GM23338 (cell line): ENCODE data around the gene LPP. TPM values are rescaled to one million over a fixed set of nuclear protein-coding genes. Genes with fewer than 3 reads are reported as not detected.

Source experiments
- ATAC-seq: fragments of 200-7000 bp; cut with Tn5 transposase; 3 replicates; pipeline ENCODE4 v1.9.1; 2020
- DNase-seq: peaks from one replicate; pipeline ENCODE4 v3.0.0-alpha.2; 2015; ENCODE audit warnings: low spot score
- H2AFZ ChIP-seq: fragments of 200-600 bp; sonication (generic); 2 replicates; pipeline ENCODE4 v1.8.0; 2016; ENCODE audit warnings: antibody characterized with exemption, mild to moderate bottlenecking, moderate library complexity
- H3F3A ChIP-seq: fragments of 200-600 bp; sonication (generic); replicated peaks from 2 replicates; pipeline ENCODE4 v1.8.0; 2017; ENCODE audit warnings: antibody characterized with exemption, mixed run types, low read depth
- H3K27ac ChIP-seq: fragments of 200-600 bp; sonication (generic); 2 replicates; pipeline ENCODE4 v1.6.1; 2016; ENCODE audit warnings: low read depth
- H3K27me3 ChIP-seq: fragments of 200-600 bp; sonication (generic); 2 replicates; pipeline ENCODE4 v1.8.0; 2016; ENCODE audit warnings: mild to moderate bottlenecking, mixed run types, moderate library complexity; ENCODE audit not compliant: insufficient read depth
- H3K36me3 ChIP-seq: fragments of 200-600 bp; sonication (generic); 2 replicates; pipeline ENCODE4 v1.8.0; 2016; ENCODE audit warnings: mild to moderate bottlenecking; ENCODE audit not compliant: insufficient read depth
- H3K4me1 ChIP-seq: fragments of 200-600 bp; sonication (generic); 2 replicates; pipeline ENCODE4 v1.8.0; 2016; ENCODE audit warnings: mild to moderate bottlenecking, moderate library complexity; ENCODE audit not compliant: insufficient read depth
- H3K4me2 ChIP-seq: fragments of 200-600 bp; sonication (generic); 2 replicates; pipeline ENCODE4 v1.7.1; 2017; ENCODE audit warnings: mixed run types
- H3K4me3 ChIP-seq: fragments of 200-600 bp; sonication (generic); 2 replicates; pipeline ENCODE4 v1.6.1; 2016; ENCODE audit warnings: mixed run types
- H3K79me2 ChIP-seq: fragments of 200-600 bp; sonication (generic); replicated peaks from 2 replicates; pipeline ENCODE4 v1.8.0; 2017; ENCODE audit warnings: mild to moderate bottlenecking; ENCODE audit not compliant: insufficient read depth
- H3K9me2 ChIP-seq: fragments of 200-600 bp; sonication (generic); 2 replicates; pipeline ENCODE4 v1.8.0; 2017; ENCODE audit not compliant: insufficient read depth
- H4K20me1 ChIP-seq: fragments of 200-600 bp; sonication (generic); replicated peaks from 2 replicates; pipeline ENCODE4 v1.8.0; 2017; ENCODE audit warnings: mild to moderate bottlenecking; ENCODE audit not compliant: insufficient read depth
- H3K27ac Mint-ChIP-seq: 2 replicates; pipeline ENCODE4 v1.8.0; 2020; ENCODE audit warnings: inconsistent platforms, mild to moderate bottlenecking, moderate library complexity, mixed read lengths
- H3K27me3 Mint-ChIP-seq: 3 replicates; pipeline ENCODE4 v1.8.0; 2022; ENCODE audit warnings: low read depth, mild to moderate bottlenecking, moderate library complexity, mixed read lengths, inconsistent platforms; ENCODE audit not compliant: insufficient read depth, poor library complexity
- H3K36me3 Mint-ChIP-seq: 3 replicates; pipeline ENCODE4 v1.8.0; 2021; ENCODE audit warnings: low read depth, mild to moderate bottlenecking, inconsistent platforms, moderate library complexity, mixed read lengths
- H3K4me1 Mint-ChIP-seq: 3 replicates; pipeline ENCODE4 v1.8.0; 2020; ENCODE audit warnings: mild to moderate bottlenecking, inconsistent platforms, mixed read lengths
- H3K4me3 Mint-ChIP-seq: 3 replicates; pipeline ENCODE4 v1.8.0; 2021; ENCODE audit warnings: moderate library complexity, mild to moderate bottlenecking, inconsistent platforms, mixed read lengths
- H3K9me3 Mint-ChIP-seq: 3 replicates; pipeline ENCODE4 v1.8.0; 2020; ENCODE audit warnings: moderate library complexity, mild to moderate bottlenecking, inconsistent platforms, mixed read lengths
- CREB1 ChIP-seq: fragments of 250-450 bp; sonication (Bioruptor Pico); IDR thresholded peaks from 2 replicates; pipeline ENCODE4 v1.5.0; 2020; ENCODE audit warnings: low read depth, mild to moderate bottlenecking, moderate library complexity
- EZH2phosphoT487 ChIP-seq: fragments of 200-600 bp; sonication (generic); IDR thresholded peaks from one replicate; pipeline ENCODE4 v1.8.1; 2018; ENCODE audit warnings: antibody characterized with exemption; ENCODE audit not compliant: unreplicated experiment
- JUNB ChIP-seq: IDR thresholded peaks from one replicate; pipeline ENCODE4 v1.6.1; 2016; ENCODE audit warnings: antibody characterized with exemption; ENCODE audit not compliant: unreplicated experiment
- NANOG ChIP-seq: IDR thresholded peaks from 2 replicates; pipeline ENCODE4 v1.6.1; 2016; ENCODE audit warnings: antibody characterized with exemption, borderline replicate concordance
- POLR2AphosphoS5 ChIP-seq: IDR thresholded peaks from 2 replicates; pipeline ENCODE4 v1.6.1; 2016; ENCODE audit warnings: antibody characterized with exemption, low read depth
- STAT1 ChIP-seq: IDR thresholded peaks from one replicate; pipeline ENCODE4 v1.6.1; 2016; ENCODE audit warnings: antibody characterized with exemption; ENCODE audit not compliant: unreplicated experiment
- ZNF114 ChIP-seq: fragments of 250-450 bp; sonication (Bioruptor Pico); IDR thresholded peaks from 2 replicates; pipeline ENCODE4 v1.5.0; 2020; ENCODE audit warnings: mild to moderate bottlenecking, moderate library complexity
- polyA plus RNA-seq: library from polyadenylated mRNA; unstranded; fragments of >200 nt; fragmentation: Nextera tagmentation; extraction: Ambion mirVana; gene quantifications from 2 replicates; pipeline ENCODE4 v1.2.1, GENCODE V29; 2016
- total RNA-seq: library from RNA; depleted of rRNA; stranded (reverse); fragments of >200 nt; shearing (Covaris generic); gene quantifications from 2 replicates; pipeline ENCODE4 v1.2.3, GENCODE V29; 2014
- TF ChIP-seq, protein P1 (sequence below): IDR thresholded peaks from one replicate; pipeline ENCODE4 v1.6.1; 2018; ENCODE audit warnings: antibody characterized with exemption; ENCODE audit not compliant: unreplicated experiment
- TF ChIP-seq, protein P2 (sequence below): fragments of 250-450 bp; sonication (Bioruptor Pico); IDR thresholded peaks from 2 replicates; pipeline ENCODE4 v1.5.0; 2020; ENCODE audit warnings: mild to moderate bottlenecking, moderate library complexity

The LPP gene
- total and polyA plus RNA-seq, 2 experiments from 2014 or later, result 23.0 to 35.2 TPM

DNA sequence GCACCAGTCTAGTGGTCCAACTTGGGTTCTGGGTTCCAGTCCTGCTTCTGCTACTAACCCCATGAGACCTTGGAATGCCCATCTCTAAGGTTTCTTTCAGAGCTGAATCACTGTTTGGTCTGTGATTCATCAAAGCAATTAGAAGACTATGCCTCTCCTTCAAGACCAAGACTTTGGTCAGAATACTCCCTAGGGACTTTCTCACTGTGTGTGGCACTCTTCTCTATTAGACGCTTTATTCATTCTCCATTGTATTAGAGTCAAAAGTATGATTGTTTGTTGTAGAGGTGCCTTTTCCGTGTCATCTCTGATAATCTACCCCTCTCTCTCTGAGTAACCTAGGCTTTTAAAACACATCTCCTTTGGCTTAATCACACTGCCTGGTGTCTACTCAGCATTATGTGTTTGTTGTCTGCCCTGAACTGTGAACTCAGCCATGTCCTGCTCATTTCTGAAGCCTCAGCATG, 90.5 kb downstream of the LPP start:
- peaks cover 7% of the 10 kb centered on the region; the same call in 1 of the 2 replicates for H3K79me2 ChIP-seq
- no peaks in the 10 kb centered on the region for H3K36me3 Mint-ChIP-seq
- no peak overlapping the region for H3K4me2 ChIP-seq
- TF ChIP-seq, protein P1, sequence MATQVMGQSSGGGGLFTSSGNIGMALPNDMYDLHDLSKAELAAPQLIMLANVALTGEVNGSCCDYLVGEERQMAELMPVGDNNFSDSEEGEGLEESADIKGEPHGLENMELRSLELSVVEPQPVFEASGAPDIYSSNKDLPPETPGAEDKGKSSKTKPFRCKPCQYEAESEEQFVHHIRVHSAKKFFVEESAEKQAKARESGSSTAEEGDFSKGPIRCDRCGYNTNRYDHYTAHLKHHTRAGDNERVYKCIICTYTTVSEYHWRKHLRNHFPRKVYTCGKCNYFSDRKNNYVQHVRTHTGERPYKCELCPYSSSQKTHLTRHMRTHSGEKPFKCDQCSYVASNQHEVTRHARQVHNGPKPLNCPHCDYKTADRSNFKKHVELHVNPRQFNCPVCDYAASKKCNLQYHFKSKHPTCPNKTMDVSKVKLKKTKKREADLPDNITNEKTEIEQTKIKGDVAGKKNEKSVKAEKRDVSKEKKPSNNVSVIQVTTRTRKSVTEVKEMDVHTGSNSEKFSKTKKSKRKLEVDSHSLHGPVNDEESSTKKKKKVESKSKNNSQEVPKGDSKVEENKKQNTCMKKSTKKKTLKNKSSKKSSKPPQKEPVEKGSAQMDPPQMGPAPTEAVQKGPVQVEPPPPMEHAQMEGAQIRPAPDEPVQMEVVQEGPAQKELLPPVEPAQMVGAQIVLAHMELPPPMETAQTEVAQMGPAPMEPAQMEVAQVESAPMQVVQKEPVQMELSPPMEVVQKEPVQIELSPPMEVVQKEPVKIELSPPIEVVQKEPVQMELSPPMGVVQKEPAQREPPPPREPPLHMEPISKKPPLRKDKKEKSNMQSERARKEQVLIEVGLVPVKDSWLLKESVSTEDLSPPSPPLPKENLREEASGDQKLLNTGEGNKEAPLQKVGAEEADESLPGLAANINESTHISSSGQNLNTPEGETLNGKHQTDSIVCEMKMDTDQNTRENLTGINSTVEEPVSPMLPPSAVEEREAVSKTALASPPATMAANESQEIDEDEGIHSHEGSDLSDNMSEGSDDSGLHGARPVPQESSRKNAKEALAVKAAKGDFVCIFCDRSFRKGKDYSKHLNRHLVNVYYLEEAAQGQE, result no peak
- no peak for TF ChIP-seq EZH2phosphoT487
- no peak for TF ChIP-seq CREB1 (CRISPR knock-in tag)
- TF ChIP-seq JUNB, result no peak
- TF ChIP-seq, protein P2, sequence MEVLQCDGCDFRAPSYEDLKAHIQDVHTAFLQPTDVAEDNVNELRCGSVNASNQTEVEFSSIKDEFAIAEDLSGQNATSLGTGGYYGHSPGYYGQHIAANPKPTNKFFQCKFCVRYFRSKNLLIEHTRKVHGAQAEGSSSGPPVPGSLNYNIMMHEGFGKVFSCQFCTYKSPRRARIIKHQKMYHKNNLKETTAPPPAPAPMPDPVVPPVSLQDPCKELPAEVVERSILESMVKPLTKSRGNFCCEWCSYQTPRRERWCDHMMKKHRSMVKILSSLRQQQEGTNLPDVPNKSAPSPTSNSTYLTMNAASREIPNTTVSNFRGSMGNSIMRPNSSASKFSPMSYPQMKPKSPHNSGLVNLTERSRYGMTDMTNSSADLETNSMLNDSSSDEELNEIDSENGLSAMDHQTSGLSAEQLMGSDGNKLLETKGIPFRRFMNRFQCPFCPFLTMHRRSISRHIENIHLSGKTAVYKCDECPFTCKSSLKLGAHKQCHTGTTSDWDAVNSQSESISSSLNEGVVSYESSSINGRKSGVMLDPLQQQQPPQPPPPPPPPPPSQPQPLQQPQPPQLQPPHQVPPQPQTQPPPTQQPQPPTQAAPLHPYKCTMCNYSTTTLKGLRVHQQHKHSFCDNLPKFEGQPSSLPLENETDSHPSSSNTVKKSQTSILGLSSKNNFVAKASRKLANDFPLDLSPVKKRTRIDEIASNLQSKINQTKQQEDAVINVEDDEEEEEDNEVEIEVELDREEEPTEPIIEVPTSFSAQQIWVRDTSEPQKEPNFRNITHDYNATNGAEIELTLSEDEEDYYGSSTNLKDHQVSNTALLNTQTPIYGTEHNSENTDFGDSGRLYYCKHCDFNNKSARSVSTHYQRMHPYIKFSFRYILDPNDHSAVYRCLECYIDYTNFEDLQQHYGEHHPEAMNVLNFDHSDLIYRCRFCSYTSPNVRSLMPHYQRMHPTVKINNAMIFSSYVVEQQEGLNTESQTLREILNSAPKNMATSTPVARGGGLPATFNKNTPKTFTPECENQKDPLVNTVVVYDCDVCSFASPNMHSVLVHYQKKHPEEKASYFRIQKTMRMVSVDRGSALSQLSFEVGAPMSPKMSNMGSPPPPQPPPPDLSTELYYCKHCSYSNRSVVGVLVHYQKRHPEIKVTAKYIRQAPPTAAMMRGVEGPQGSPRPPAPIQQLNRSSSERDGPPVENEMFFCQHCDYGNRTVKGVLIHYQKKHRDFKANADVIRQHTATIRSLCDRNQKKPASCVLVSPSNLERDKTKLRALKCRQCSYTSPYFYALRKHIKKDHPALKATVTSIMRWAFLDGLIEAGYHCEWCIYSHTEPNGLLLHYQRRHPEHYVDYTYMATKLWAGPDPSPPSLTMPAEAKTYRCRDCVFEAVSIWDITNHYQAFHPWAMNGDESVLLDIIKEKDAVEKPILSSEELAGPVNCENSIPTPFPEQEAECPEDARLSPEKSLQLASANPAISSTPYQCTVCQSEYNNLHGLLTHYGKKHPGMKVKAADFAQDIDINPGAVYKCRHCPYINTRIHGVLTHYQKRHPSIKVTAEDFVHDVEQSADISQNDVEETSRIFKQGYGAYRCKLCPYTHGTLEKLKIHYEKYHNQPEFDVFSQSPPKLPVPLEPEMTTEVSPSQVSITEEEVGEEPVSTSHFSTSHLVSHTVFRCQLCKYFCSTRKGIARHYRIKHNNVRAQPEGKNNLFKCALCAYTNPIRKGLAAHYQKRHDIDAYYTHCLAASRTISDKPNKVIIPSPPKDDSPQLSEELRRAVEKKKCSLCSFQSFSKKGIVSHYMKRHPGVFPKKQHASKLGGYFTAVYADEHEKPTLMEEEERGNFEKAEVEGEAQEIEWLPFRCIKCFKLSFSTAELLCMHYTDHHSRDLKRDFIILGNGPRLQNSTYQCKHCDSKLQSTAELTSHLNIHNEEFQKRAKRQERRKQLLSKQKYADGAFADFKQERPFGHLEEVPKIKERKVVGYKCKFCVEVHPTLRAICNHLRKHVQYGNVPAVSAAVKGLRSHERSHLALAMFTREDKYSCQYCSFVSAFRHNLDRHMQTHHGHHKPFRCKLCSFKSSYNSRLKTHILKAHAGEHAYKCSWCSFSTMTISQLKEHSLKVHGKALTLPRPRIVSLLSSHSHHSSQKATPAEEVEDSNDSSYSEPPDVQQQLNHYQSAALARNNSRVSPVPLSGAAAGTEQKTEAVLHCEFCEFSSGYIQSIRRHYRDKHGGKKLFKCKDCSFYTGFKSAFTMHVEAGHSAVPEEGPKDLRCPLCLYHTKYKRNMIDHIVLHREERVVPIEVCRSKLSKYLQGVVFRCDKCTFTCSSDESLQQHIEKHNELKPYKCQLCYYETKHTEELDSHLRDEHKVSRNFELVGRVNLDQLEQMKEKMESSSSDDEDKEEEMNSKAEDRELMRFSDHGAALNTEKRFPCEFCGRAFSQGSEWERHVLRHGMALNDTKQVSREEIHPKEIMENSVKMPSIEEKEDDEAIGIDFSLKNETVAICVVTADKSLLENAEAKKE (CRISPR knock-in tag), result no peak
- TF ChIP-seq ZNF114 (CRISPR knock-in tag), result no peak
- no peak for TF ChIP-seq POLR2AphosphoS5
- no peak for TF ChIP-seq NANOG
- TF ChIP-seq STAT1, result no peak
- no peaks in the 10 kb centered on the region; the same call in 2 of the 3 replicates for H3K9me3 Mint-ChIP-seq
- no peaks in the 10 kb centered on the region for H3K36me3 ChIP-seq
- H3K4me3 Mint-ChIP-seq, result no peak overlapping the region
- no peak overlapping the region for H3K27ac ChIP-seq
- no peaks in the 10 kb centered on the region for H4K20me1 ChIP-seq
- no peaks in the 10 kb centered on the region for H3K27me3 ChIP-seq
- no peaks in the 10 kb centered on the region for H3F3A ChIP-seq
- H3K4me1 Mint-ChIP-seq, result peaks cover 6% of the 10 kb centered on the region; the same call in 2 of the 3 replicates
- no peaks in the 10 kb centered on the region for H3K9me2 ChIP-seq
- H3K27me3 Mint-ChIP-seq, result peaks cover 2% of the 10 kb centered on the region
- DNase-seq (no peak), ATAC-seq (no peak)
- no peak overlapping the region for H3K27ac Mint-ChIP-seq
- H3K4me1 ChIP-seq, result no peaks in the 10 kb centered on the region
- H2AFZ ChIP-seq, result no peak overlapping the region
- H3K4me3 ChIP-seq, result no peak overlapping the region
